GM23248 (cell line): ENCODE measurements around the gene TEX44.

ENCODE experiments used
- EZH2 ChIP-seq: fragments of 200-600 bp; sonication (generic); IDR thresholded peaks from 2 replicates; pipeline ENCODE4 v1.6.1; 2018; ENCODE audit warnings: antibody characterized with exemption, mild to moderate bottlenecking; ENCODE audit not compliant: insufficient read depth, poor library complexity, severe bottlenecking
- EZH2phosphoT487 ChIP-seq: fragments of 200-600 bp; sonication (generic); IDR thresholded peaks from 2 replicates; pipeline ENCODE4 v1.6.1; 2018; ENCODE audit warnings: antibody characterized with exemption, moderate library complexity, mild to moderate bottlenecking, low read depth; ENCODE audit not compliant: insufficient read depth

GRCh38 chr2:231583982-231584381, 8.7 kb upstream of the TEX44 start:
- TF ChIP-seq EZH2phosphoT487 = no peak
- TF ChIP-seq EZH2 = no peak
